Stimulated activated CD8-positive, alpha-beta memory T cell treated with anti-CD3 and anti-CD28 coated beads, Interleukin-12 subunit alpha, Interleukin-12 subunit beta, amount 100 ng/mL, for 4 hours (primary cell): ENCODE measurements around the gene SLC6A4.
"Not testable (repeated sequence)": the region's sequence is repeated elsewhere in the genome, so short reads cannot be mapped to it uniquely, and the experiment has no call there.

Source experiments
- DNase-seq: peaks from one replicate; pipeline ENCODE4 v3.0.0-alpha.2; 2020; ENCODE audit warnings: low read depth

Gene SLC6A4

DNA sequence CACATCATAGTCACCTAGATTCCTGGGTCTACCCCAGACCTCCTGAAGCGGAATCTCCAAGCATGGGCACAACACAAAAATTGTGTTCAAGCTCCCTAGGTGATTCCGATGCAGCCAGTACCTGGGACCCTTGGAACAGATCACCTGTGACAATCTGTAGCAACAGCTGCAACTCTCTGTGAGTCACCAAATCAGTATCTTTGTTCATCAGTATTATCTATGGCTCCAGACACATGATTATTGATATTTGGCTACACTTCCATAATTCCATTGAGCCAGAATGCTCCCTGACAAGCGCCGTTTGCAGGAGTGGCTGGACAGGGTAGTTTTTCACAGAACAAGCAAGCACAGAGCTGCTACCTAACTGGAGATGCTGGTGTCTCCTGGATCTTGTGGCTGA lies 16.2 kb downstream of the SLC6A4 start:
- no peak for DNase-seq

DNA sequence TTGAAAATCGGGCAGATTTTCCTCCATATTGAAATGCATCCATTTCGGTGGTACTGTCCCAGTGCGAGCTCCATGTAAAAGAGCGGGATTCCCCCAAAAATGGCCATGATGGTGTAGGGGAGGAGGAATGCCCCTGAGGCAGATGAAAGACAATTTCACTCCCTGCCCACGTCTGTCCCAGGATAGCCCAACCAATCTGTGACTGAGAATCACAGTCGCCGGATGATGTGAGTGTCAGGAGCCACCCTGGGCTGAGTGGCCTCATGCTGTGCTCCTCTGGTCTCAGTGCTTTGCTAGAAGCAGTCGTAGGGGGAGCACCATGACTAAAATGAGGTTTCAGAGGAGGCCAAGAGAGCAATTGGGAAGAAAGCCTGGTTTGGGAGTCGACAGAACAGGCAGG lies 16.7 kb downstream of the SLC6A4 start:
- no peak for DNase-seq

DNA sequence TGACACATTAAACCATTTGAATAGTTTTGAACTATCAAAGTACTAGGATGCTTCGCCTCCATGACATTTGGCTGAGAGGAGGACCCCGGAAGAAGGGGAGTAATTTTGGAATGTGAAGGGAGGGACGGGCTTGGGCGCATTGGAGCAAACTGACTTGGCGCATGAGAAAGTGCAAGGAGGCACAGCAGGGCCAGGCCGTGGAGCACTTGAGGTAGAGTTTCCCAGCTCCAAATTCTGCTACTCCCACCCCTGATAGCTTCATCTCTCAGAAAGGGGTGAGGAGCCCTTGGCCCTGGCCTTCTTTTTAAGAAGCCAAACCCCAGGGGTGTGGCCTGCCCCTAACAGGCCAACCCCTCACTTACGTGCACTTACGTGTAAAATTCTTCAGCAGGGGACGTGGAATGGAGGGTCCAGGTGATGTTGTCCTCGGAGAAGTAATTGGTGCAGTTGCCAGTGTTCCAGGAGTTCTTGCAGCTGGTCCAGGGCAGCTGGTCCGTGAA lies 17.7 kb downstream of the SLC6A4 start:
- no peak for DNase-seq

DNA sequence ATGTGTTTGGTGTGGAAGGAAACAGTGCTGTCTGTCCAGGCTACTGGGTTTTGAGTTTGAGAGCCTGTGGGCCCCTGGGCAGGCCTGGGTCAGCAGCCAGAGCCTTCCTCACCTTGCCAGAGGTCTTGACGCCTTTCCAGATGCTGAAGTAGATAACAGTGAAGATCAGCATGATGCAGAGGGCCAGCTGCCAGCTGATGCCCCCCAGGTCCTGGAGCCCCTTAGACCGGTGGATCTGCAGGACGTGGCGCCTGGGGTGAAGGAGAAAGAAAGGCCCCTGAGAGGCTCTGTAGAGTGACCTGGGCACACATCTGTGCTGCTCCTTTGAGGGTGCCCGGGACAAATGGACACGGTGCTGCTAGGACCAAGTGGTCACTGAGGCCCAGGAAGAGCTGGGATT lies 18.4 kb downstream of the SLC6A4 start:
- DNase-seq: no peak

DNA sequence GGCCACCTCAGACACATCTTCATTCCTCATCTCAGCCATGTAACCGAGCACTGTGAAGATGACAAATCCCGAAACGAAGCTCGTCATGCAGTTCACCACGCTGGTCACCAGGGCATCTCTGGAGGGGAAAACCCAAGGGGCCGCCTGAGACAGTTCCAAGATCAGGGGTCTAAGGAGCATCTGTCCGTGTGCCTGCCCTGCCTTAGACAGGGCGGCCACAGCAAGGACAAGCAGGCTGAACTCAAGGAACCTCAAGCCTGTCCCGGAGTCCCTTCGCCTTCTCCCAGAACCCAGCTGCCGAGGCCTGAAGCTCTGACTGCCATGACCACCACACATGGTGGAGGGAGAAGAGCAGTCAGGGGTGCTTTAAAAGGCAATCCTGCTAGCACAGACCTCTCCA lies 22.7 kb downstream of the SLC6A4 start:
- DNase-seq: no peak

DNA sequence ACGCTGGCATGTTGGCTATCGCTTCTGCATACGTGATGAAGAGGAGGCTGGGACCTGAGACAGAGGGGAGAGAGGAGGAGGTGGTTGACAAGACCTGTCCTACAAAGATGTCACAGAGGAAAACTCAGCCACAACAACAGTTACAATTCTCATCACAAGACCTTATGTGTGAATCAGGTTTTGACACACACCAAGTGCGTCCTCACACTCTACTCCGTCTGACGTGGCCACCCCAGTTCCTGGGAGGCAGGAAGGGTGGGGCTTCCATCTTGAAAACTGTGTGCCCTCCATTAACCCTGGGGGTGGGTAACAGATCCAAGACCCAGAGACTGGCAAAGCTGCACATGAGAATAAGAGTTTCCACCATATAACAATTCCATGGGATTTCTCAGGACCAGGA lies 24.1 kb downstream of the SLC6A4 start:
- DNase-seq: no peak

DNA sequence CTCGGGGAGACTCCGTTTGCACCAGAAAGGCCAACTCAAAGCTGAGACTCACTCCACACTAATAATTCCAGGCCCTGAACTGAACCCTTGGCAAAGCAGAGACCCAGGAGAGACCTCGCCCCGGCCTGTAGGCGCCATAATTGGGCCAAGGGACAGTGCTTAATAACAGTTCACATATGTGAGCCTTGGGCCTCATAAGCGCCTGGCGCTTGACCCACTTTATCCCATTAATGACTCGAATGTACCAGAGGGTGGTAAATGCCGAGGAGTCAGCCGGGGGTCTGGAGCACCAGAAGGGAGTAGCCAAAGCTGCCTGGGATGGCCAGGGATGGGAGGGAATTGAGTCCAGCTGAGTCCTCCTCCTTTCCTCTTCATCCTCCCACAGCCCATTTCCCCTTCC lies 24.6 kb downstream of the SLC6A4 start:
- DNase-seq: no peak

DNA sequence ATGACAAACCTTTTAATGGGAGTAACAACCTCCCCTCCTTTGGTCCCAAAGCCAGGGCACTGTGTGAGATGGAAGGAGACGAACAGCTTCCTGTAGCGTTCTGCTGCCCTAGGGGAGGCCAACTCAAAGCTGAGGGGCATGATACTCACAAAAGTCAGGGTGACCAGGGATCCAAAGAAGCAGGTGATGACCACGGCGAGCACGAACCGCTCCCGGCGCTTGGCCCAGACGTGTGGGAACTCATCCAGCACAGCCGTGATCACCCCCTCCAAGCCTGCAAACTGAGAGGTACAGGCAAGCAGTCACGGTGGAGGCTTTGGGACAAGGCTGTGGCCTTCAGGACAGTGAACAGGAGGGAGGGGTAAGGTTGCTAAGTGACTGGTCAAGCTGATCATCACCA lies 25.1 kb downstream of the SLC6A4 start:
- DNase-seq: no peak

DNA sequence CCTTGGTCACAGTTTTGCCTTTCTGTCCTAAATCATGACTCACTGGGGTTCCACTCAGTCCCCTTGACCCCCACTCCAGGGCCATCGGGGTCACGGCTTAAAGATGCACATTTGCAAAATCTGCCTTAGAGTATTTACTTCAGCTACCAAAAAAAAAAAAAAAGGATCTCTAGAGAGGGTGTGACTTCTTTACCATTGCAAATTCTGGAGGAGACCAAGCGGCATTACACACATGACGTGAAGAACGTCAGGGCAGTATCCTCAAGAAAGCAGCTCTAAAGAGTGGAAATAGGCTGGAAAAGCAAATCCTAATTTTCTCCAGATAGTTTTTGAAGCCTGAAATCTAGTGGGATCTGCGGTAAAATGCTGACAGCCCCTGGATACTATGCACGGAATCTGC lies 25.6 kb downstream of the SLC6A4 start:
- no peak for DNase-seq

DNA sequence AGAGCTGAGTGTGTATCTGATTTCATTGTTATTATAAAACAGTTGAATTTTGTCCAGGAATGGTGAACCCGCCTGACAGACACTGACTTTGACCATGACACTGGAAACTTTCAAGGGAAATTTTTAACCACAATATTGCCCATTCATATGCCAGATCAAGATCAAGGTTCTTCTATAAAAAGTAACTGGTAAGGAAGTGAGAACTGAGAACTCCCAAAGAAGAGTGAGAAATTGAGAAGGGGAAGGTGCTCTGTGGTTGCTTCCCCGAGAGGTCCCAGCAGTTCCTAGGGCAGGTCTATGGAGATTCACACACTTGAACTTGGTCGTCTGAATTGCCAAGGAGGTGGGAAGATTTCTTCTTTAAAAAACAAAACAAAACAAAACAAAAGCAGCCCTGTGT lies 27.3 kb downstream of the SLC6A4 start:
- no peak for DNase-seq

DNA sequence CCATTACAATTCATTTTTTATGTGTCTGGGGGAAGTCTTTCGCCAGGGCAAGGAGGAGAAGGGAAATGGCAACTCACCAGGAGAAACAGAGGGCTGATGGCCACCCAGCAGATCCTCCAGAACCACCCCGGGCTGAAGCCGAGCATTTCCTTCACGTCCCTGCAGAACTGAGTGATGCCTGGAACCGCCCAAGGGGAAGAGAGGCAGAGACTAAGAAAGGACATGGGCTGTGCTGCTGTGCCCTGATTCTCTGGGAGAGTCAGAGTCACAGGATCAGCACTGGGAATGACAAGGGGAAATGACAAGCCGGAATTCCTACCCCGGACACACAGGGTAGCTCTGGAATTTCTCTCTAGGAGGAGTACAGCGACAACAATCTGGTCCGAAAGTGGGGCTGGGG lies 27.8 kb downstream of the SLC6A4 start:
- DNase-seq: no peak

DNA sequence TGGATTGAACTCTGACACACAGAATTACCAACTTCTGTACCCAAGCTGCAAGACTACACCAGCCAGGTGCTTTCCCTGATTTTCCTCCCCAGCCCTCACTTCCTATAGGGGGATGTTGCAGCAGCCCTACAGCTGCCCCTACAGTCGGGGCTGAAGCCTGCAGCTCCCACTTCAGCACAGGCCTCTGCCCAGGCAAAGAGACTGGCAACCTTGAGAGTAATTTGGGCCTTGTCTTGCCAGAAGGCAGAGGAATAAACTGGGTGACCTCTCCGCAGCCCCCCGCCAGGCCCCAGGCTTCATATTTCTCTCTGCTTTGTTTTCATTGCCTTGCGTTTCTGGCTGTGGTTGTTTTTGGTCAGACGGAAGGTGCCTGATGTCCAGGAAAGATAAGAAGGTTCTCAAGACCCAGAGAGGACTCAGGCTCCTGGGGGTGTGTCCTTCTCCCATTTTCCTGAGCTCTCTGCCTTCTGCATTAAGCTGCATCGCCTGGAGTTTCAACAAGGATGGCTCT lies 32.0 kb downstream of the SLC6A4 start:
- no peak for DNase-seq

DNA sequence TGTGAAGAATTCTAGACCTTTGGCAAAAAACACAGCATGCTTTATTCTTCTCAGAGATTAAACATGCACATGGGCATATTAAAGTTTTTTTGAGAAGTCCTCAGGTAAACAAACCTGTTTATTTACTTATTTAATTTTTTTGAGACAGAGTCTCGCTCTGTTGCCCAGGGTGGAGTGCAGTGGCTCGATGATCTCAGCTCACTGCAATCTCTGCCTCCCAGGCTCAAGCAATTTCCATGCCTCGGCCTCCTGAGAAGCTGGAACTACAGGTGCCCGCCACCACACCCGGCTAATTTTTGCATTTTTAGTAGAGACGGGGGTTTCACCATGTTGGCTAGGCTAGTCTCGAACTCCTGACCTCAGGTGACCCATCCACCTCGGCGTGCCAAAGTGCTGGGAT lies 34.8 kb downstream of the SLC6A4 start:
- DNase-seq: not testable (repeated sequence)

DNA sequence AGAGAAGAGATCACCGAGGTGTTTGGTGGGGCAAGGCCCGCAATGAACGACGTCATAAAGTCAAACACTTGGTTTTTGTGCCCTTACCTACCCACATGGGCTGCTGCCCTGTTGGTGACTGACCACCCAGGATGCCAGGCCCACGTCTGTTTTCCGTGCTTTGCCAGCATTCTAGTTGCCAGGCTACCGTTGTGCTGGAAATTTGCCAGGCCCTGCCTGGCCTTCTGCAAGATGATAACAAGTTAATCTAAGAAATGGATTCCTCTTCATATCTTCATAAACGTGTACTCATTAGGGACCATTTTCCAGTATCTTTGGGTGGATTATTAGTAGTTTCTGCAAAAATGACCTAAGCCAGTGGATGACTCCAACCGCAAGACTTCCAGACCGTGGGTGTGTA lies 35.4 kb downstream of the SLC6A4 start:
- DNase-seq: no peak

DNA sequence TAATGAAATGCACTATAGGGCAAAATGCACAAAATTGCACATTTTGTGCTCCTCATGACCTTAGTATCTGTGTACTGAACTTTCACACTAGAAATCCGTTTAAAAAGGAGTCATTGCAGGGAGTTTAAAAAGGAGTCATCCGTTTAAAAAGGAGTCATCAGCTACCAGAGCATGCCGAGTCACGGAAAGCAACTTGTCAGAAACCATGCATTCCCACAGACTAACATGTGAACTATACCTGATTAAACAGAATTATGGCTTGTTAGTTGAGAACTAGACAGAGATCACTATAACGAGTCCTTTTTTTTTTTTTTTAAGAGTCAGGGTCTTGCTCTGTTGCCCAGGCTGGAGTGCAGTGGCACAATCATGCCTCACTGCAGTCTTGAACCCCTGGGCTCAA lies 35.9 kb downstream of the SLC6A4 start:
- no peak for DNase-seq

DNA sequence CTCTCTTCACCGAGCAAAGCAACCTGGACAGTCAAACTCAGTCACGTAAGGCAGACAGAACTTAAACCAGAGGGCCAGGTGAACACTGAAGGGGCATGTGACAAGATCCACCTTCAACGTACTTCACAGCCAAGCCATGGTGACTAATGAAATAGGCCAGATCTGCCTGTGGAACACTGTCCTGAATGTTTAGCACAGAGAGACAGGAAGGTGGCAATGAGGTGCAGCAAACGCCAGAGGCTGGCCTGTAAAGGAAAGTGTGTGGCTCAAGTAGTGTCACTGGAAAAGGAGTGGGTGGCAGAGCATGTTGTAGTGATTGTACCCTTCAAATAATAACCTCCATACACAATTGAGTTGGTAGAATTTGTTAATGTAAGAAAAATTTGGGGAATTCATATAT lies 38.1 kb downstream of the SLC6A4 start:
- no peak for DNase-seq

DNA sequence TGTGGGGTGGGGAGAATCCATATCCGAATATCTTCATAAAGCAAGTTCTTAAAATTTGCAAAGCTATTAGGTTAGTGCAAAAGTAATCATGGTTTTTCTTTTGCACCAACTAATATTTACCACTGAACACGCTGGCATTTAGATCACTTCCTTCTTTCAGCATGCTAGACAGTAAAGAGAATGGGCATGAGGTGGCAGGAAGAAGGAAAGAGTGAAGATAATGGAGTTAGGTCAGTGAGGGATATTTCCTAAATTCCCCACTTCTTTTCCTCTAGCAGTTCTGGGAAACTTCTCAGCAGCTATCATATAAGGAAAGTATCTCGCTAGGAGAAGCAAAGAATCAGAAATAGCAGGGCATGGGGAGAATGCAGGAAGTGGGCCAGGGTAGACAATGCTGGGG lies 39.0 kb downstream of the SLC6A4 start:
- no peak for DNase-seq

DNA sequence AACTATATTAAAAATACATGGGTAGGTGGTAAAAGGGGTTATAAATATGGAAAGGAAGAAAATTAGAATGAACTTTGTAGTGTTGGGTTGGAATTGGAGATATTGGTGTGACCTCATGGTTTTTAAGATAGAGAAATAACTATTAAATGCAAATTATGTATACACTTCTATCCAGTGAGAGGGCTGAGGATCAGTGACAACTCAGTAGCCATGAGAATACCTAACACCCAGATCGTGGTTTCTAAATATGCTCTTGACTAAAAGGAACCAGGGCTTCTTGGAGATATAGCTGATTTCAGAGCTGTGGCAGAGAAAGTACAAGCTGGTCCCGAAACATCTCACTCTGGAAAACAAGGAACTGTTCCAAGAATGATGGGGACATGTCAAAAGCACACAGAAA lies 44.4 kb downstream of the SLC6A4 start:
- no peak for DNase-seq

DNA sequence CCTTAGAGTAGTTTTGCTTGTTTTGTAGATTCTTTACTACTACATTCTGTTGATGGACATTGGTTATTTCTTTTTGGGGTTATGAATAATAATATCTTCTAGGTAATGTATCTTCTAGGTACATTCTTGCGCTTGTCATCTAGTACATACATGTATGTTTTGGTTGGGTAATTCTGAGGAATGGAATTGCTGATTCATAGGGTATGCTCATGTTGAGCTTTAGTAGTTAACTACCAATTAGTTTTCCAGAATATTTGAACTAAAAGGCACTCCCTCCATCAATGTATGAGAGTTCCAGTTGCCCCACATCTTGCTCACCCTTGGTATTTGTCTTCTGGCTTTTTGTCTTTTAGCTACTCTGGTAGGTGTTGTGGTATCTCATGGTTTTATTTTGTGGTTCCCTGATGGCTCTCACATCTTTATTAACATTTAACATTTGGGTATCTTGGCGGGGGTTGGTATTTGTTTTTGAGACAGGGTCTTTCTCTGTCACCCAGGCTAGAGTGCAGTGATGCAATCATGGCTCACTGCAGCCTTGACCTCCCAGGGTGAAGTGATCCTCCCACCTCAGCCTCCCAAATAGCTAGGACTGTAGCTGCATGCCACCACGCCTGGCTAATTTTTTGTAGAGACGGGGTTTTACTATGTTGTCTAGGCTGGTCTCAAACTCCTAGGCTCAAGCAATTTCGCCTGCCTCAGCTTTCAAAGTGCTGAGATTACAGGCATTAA lies 47.1 kb downstream of the SLC6A4 start:
- no peak for DNase-seq

DNA sequence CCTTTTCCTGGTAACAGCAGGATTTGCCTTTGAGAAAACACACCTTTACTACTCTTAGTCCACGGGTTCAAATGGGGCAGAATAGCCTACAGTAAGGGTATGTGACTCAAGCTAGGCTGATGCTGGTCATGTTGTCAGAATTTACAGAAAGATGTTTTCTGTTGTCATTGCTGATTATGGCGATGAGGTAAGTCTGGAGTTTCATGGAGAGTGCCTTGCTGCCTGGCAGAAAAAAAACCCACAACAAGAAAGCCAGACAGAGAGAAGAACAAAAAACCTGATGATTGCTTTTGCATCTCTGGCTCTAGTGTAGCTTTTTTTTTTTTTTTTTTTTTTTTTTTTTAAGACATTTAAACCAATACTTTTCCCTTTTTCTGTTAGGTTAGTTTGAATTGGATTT lies 47.9 kb downstream of the SLC6A4 start:
- DNase-seq: no peak

DNA sequence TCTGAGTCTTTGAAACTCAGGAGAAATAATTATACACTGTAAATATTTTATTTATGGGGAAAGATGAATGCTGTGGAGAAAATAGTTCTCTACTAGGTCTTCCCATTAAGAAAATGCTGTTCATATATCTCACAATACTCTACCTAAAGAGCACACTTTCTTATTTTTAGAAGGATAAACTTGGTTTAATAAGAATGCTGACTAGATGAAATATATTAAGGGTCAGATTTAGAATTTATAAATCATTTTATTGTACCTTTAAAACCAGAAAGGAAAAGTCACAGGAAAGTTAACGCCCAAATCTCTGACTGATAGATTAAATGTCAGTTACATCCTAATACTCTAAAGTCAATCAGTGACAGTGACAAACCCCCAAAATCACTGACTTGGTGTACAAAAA lies 48.7 kb downstream of the SLC6A4 start:
- no peak for DNase-seq

DNA sequence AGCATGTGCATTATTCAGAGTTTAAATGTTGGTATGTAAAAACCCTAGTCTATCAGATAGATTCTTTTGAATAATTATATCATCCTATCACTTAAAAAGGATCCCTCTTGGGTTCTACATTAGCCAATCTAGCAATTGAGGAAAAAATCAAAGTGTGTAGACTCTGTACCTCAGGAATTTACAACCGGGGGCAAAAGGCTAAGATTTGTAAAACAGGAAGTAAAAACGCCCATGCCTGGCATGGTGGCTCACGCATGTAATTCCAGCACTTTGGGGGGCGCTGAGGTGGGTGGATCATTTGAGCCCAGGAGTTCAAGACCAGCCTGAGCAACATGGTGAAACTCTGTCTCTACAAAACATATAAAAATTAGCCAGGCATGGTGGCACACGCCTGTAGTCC lies 58.6 kb downstream of the SLC6A4 start:
- DNase-seq: no peak

DNA sequence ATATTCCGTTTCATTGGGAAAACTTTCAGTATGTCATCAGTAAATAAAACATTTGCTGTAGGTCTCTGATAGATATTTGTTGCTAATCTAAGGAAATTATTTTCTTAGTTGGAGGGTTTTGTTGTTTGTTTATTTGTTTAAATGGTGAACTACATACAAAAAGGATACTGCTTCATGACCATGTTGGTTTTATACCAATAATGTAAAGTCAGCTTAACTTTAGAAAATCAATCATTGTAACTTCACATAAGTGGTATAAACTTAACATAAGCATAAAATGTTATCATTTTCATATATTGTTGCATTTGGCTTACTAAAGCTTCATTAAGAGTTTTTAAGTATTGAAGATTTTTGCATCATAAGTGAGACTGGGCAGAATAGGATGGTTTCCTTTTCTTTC lies 60.9 kb downstream of the SLC6A4 start:
- no peak for DNase-seq

DNA sequence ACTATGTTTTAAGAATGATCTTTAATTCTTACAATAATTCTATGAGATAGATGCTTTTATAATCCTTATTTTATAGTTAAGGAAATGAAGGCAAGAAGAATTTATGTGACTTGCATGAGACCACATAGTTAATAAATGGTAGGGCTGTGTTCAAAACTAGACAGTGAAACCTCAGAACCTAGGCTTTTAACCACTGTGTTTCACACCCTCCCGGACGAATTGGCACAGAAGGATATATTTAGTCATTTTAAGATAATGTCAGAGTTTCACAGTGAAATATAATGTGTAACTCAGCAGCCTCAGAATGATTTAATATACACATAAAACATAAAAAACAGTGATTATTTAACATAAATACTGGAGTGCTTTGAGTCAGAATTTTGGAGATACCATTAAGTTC lies 61.8 kb downstream of the SLC6A4 start:
- no peak for DNase-seq
